ENCODE results near the gene CACNA1S. TPM values are rescaled to one million over a fixed set of nuclear protein-coding genes. Genes with fewer than 3 reads are reported as not detected.

The CACNA1S gene
- polyA plus RNA-seq, 1 of the 3 experiments (the other 2 are of a cell fraction) = not detected

DNA sequence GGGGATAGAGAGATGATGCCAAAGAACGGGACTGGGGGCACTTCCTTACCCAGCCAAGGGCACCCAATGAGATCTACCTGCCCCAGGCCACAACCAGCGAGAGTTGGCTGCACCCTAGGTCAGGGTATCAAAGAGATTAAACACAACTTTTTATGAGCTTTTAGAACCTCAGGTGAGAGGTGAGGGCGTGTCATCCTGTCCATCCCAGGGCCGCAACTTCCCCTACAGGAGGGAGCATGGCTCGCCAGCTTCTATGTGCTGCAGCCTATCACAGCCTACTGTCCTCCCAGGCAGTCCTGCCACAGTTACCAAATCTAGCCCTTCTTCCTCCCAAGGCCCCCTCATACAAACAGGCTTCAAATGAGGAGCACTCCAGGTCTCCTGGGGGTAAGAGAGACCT is 29.2 kb upstream of the CACNA1S start:
- no peaks in the 10 kb centered on the region for H3K27me3 ChIP-seq (ENCODE audit: insufficient read depth)

DNA sequence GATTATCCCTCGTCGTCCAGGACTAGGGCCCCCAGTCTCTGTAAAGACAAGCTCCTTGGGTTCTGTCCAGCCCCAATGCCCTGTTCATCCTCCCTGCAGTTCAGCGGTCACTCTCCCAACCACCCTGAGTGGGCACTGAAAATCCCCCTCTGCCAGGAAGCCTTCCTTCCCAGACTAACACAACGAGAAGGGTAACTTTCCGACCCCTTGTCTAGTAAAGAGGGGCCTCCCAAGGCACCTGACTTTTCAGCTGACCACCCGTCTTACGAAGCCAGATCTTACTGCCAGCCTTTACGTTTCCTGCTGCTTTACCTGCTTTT is 28.7 kb upstream of the CACNA1S start:
- no peak overlapping the region for H3K4me3 ChIP-seq (ENCODE audit: low read depth in 2 of 2, low read length in 1 of 2)
- H3F3A ChIP-seq (replicated peaks; ENCODE audit: insufficient read depth) = peaks cover 19% of the 10 kb centered on the region
- peaks cover 19 to 32% of the 10 kb centered on the region in 2 experiments; a peak in 2 of 4 replicates for H3K4me1 ChIP-seq (ENCODE audit: control insufficient read depth in 1 of 2, insufficient read depth in 2 of 2, low read depth in 1 of 2, low read length in 1 of 2)
- H3K36me3 ChIP-seq (replicated peaks in 1 of 2; ENCODE audit: control insufficient read depth in 1 of 2, insufficient read depth in 2 of 2, low read length in 1 of 2) = peaks cover 28 to 80% of the 10 kb centered on the region in 2 experiments
- no peak overlapping the region for H3K9ac ChIP-seq
- POLR2A ChIA-PET = interaction anchor here (0.8 to 1.3 kb wide), 2 partner anchors 18 to 28 kb away, joined by 3 read pairs; no protein-coding TSS in a partner anchor
- no peak overlapping the region for H2AFZ ChIP-seq (ENCODE audit: low read depth)
- no peak overlapping the region for H3K4me2 ChIP-seq
- DNase-seq = no peak
- no peak overlapping the region for H3K27ac ChIP-seq (ENCODE audit: low read depth in 2 of 2, low read length in 1 of 2)
- peaks cover 9% of the 10 kb centered on the region; the same call in 1 of the 2 replicates for H4K20me1 ChIP-seq (ENCODE audit: insufficient read depth)
- no peak for TF ChIP-seq NRF1 (IDR thresholded peaks at IDR 0.05; ENCODE audit: low read depth, low read length)
- TF ChIP-seq EP300 (IDR thresholded peaks at IDR 0.05; ENCODE audit: borderline replicate concordance in 1 of 2, low read depth in 1 of 2, low read length in 1 of 2) = no peak
- no peak for TF ChIP-seq SIN3A (IDR thresholded peaks at IDR 0.05; ENCODE audit: borderline replicate concordance, low read depth, low read length)
- TF ChIP-seq, protein P1, sequence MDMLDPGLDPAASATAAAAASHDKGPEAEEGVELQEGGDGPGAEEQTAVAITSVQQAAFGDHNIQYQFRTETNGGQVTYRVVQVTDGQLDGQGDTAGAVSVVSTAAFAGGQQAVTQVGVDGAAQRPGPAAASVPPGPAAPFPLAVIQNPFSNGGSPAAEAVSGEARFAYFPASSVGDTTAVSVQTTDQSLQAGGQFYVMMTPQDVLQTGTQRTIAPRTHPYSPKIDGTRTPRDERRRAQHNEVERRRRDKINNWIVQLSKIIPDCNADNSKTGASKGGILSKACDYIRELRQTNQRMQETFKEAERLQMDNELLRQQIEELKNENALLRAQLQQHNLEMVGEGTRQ (IDR thresholded peaks at IDR 0.05; ENCODE audit: borderline replicate concordance, low read depth, low read length) = no peak
- TF ChIP-seq YY1 (IDR thresholded peaks at IDR 0.05; ENCODE audit: low read depth) = no peak
- no peak for TF ChIP-seq GATA2 (CRISPR knock-in tag; IDR thresholded peaks at IDR 0.05)
- H3K9me3 ChIP-seq = no peaks in the 10 kb centered on the region
- no peaks in the 10 kb centered on the region for H3K9me2 ChIP-seq
- CTCF ChIA-PET = interaction anchor here (1.0 to 2.5 kb wide), 4 partner anchors 9 to 169 kb away, joined by 3 to 13 read pairs (median 6); partner anchors contain the start of gene TMEM9
- H3K27me3 ChIP-seq (ENCODE audit: insufficient read depth) = no peaks in the 10 kb centered on the region
- H3K79me2 ChIP-seq (ENCODE audit: insufficient read depth) = no peaks in the 10 kb centered on the region
- 96% methylated on average over 8 of the region's 8 CpGs for WGBS (ENCODE audit: low lambda C conversion rate)

More for the DNA sequence above, 29.2 kb upstream of the CACNA1S start:
- Histone ChIP-seq H3K27ac (ENCODE audit: low read depth in 2 of 2, low read length in 1 of 2) (no peak overlapping the region), H4K20me1 (ENCODE audit: insufficient read depth) (peaks cover 9% of the 10 kb centered on the region; the same call in 1 of the 2 replicates), H3K4me1 (ENCODE audit: control insufficient read depth in 1 of 2, insufficient read depth in 2 of 2, low read depth in 1 of 2, low read length in 1 of 2) (peaks cover 19 to 32% of the 10 kb centered on the region in 2 experiments; a peak in 2 of 4 replicates), H3F3A (replicated peaks; ENCODE audit: insufficient read depth) (peaks cover 19% of the 10 kb centered on the region), H3K4me2 (no peak overlapping the region), H2AFZ (ENCODE audit: low read depth) (no peak overlapping the region), H3K9ac (no peak overlapping the region), H3K79me2 (ENCODE audit: insufficient read depth) (no peaks in the 10 kb centered on the region), H3K36me3 (replicated peaks in 1 of 2; ENCODE audit: control insufficient read depth in 1 of 2, insufficient read depth in 2 of 2, low read length in 1 of 2) (peaks cover 28 to 80% of the 10 kb centered on the region in 2 experiments), H3K9me3 (no peaks in the 10 kb centered on the region), H3K9me2 (no peaks in the 10 kb centered on the region), H3K4me3 (ENCODE audit: low read depth in 2 of 2, low read length in 1 of 2) (no peak overlapping the region)
- TF ChIP-seq TAF1 (IDR thresholded peaks at IDR 0.05; ENCODE audit: borderline replicate concordance, low read depth, low read length) (no peak), NFIC (IDR thresholded peaks at IDR 0.05; ENCODE audit: borderline replicate concordance) (no peak), FOXM1 (IDR thresholded peaks at IDR 0.05; ENCODE audit: low read depth) (no peak), NRF1 (IDR thresholded peaks at IDR 0.05; ENCODE audit: low read depth, low read length) (no peak), SIN3A (IDR thresholded peaks at IDR 0.05; ENCODE audit: borderline replicate concordance, low read depth, low read length) (no peak), ELF1 (IDR thresholded peaks at IDR 0.05) (no peak), GABPA (IDR thresholded peaks at IDR 0.05; ENCODE audit: low read depth) (no peak), FOXJ3 (CRISPR knock-in tag; IDR thresholded peaks at IDR 0.05) (no peak), TCF12 (IDR thresholded peaks at IDR 0.05) (no peak), RFX5 (IDR thresholded peaks at IDR 0.05; ENCODE audit: low read length) (no peak), RXRA (IDR thresholded peaks at IDR 0.05; ENCODE audit: borderline replicate concordance, low read depth) (no peak), MXI1 (IDR thresholded peaks at IDR 0.05; ENCODE audit: low read depth, low read length) (no peak), FOSL2 (IDR thresholded peaks at IDR 0.05; ENCODE audit: borderline replicate concordance, low read depth) (no peak), EP300 (IDR thresholded peaks at IDR 0.05; ENCODE audit: borderline replicate concordance in 1 of 2, low read depth in 1 of 2, low read length in 1 of 2) (no peak)
- TF ChIP-seq, protein P2, sequence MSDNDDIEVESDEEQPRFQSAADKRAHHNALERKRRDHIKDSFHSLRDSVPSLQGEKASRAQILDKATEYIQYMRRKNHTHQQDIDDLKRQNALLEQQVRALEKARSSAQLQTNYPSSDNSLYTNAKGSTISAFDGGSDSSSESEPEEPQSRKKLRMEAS (IDR thresholded peaks at IDR 0.05; ENCODE audit: low read depth) = no peak
- TF ChIP-seq, protein P1 (IDR thresholded peaks at IDR 0.05; ENCODE audit: borderline replicate concordance, low read depth, low read length) = no peak
- TF ChIP-seq, protein P3, sequence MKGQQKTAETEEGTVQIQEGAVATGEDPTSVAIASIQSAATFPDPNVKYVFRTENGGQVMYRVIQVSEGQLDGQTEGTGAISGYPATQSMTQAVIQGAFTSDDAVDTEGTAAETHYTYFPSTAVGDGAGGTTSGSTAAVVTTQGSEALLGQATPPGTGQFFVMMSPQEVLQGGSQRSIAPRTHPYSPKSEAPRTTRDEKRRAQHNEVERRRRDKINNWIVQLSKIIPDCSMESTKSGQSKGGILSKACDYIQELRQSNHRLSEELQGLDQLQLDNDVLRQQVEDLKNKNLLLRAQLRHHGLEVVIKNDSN (IDR thresholded peaks at IDR 0.05; ENCODE audit: borderline replicate concordance, low read depth) = no peak
- ChIA-PET CTCF (interaction anchor here (1.0 to 2.5 kb wide), 4 partner anchors 8 to 169 kb away, joined by 3 to 13 read pairs (median 6); partner anchors contain the start of gene TMEM9), POLR2A (interaction anchor here (0.8 kb wide), 1 partner anchor 28 kb away, joined by 3 read pairs; no protein-coding TSS in a partner anchor)
- WGBS (ENCODE audit: low lambda C conversion rate) = 98% methylated on average over 5 of the region's 5 CpGs
- no peak for DNase-seq

All from SK-N-SH (cell line).